ENCODE results near the gene FAM229B. TPM values are rescaled to one million over a fixed set of nuclear protein-coding genes. Genes with fewer than 3 reads are reported as not detected.
A peak's percentile ranks its signal among the peaks of the same experiment; 100 is the strongest.

The FAM229B gene
- total and polyA plus RNA-seq, 9 of the 15 experiments (the other 6 are each of a cell fraction or from before 2014, with no cell fraction given) = 3.3 to 17.4 (median 5.8) TPM

DNA sequence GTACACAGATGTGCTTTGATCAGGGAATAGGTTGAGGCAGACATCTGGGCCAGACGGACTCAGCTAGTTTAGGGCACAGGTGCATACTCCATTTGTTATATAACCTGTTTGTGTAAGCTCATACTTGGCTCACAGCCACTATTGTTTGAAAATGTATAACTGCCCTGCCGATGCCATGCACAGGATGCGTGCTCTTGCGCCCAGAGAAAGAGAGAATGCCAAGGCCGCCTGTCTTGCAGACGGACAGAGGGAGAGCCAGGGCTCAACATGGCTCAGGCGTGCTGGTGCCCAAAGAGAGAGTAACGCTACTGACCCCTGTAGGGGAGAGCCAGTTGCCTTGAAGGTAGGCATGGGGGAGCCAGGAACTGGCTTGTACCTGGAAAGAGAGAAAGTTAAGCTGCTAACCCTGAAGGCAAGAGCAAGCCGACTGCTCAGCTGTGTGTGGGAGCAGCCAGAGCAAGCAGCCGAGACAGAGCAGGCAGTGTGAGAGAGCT, 57.7 kb downstream of the FAM229B start:
- peak; percentile 29 for FAIRE-seq
- H3K79me2 ChIP-seq (ENCODE audit: control insufficient read depth, insufficient read depth, low read length) = no peaks in the 10 kb centered on the region
- no peaks in the 10 kb centered on the region for H4K20me1 ChIP-seq (replicated peaks; ENCODE audit: control insufficient read depth, insufficient read depth, low read length)
- H3K27ac ChIP-seq (ENCODE audit: extremely low read depth, low read depth, low read length) = no peak overlapping the region
- DNase-seq (ENCODE audit: extremely low read depth in 1 of 4, low spot score in 3 of 4) = peak in 1 of 4 experiments; percentile 6
- WGBS (ENCODE audit: insufficient coverage, low coverage, missing lambda C conversion rate) = 18% methylated on average over 8 of the region's 10 CpGs
- no peaks in the 10 kb centered on the region for H3K4me1 ChIP-seq (replicated peaks in 1 of 2; ENCODE audit: control insufficient read depth in 2 of 2, insufficient read depth in 2 of 2, low read length in 2 of 2)
- no TSS peak for BruUV-seq (replicated peaks)
- H3K4me2 ChIP-seq (ENCODE audit: insufficient read depth, low read length) = peak overlapping the region; percentile 22; the same call in 1 of the 2 replicates
- H3K9me3 ChIP-seq (replicated peaks; ENCODE audit: control insufficient read depth, insufficient read depth, low read depth, low read length) = no peaks in the 10 kb centered on the region
- H3K36me3 ChIP-seq (ENCODE audit: control insufficient read depth, insufficient read depth, low read length) = no peaks in the 10 kb centered on the region
- no peak overlapping the region for H3K4me3 ChIP-seq
- in situ Hi-C loops (cut with MboI) = loop anchor here (10.0 kb wide), 1 partner anchor 440 kb away; no protein-coding TSS in a partner anchor
- peak; percentile 73 for ATAC-seq
- H2AFZ ChIP-seq (ENCODE audit: low read depth, low read length) = peak overlapping the region; percentile 84
- H3K9ac ChIP-seq (ENCODE audit: insufficient read depth in 1 of 2, low read depth in 2 of 2, low read length in 2 of 2) = no peak overlapping the region
- H3K9me1 ChIP-seq (ENCODE audit: control insufficient read depth, insufficient read depth, low read length) = no peaks in the 10 kb centered on the region
- POLR2A ChIA-PET = interaction anchor here (0.6 to 1.1 kb wide), 5 partner anchors 11 to 201 kb away, joined by 3 to 4 read pairs (median 3); no protein-coding TSS in a partner anchor
- intact Hi-C loops (cut with micrococcal nuclease) = loop anchor here (5.0 kb wide), 1 partner anchor 58 kb away; the partner anchor contains the start of genes FAM229B and TUBE1
- H3K27me3 ChIP-seq (ENCODE audit: control insufficient read depth in 2 of 2, insufficient read depth in 2 of 2, low read length in 2 of 2) = peaks cover 0 to 6% of the 10 kb centered on the region in 2 experiments; a peak in 3 of 5 replicates
- TF ChIP-seq, protein P1, sequence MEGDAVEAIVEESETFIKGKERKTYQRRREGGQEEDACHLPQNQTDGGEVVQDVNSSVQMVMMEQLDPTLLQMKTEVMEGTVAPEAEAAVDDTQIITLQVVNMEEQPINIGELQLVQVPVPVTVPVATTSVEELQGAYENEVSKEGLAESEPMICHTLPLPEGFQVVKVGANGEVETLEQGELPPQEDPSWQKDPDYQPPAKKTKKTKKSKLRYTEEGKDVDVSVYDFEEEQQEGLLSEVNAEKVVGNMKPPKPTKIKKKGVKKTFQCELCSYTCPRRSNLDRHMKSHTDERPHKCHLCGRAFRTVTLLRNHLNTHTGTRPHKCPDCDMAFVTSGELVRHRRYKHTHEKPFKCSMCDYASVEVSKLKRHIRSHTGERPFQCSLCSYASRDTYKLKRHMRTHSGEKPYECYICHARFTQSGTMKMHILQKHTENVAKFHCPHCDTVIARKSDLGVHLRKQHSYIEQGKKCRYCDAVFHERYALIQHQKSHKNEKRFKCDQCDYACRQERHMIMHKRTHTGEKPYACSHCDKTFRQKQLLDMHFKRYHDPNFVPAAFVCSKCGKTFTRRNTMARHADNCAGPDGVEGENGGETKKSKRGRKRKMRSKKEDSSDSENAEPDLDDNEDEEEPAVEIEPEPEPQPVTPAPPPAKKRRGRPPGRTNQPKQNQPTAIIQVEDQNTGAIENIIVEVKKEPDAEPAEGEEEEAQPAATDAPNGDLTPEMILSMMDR (IDR thresholded peaks at IDR 0.05 in 2 of 3, conservative IDR thresholded peaks at IDR 0.05 in 1 of 3; ENCODE audit: insufficient read depth in 2 of 3, low read depth in 1 of 3, low read length in 3 of 3) = 0 out of 6 replicates have a peak, but pooled peaks of 1 of the 3 experiments have one; percentile 12
- no peak for TF ChIP-seq DNMT1 (IDR thresholded peaks at IDR 0.05)
- 0 out of 2 replicates have a peak, but pooled peaks have one; percentile 25 for TF ChIP-seq STAG1 (CRISPR knock-in tag; IDR thresholded peaks at IDR 0.05; ENCODE audit: borderline replicate concordance)
- 0 out of 4 replicates have a peak, but pooled peaks of 1 of the 2 experiments have one; percentile 16 for TF ChIP-seq RAD21 (CRISPR knock-in tag; conservative IDR thresholded peaks at IDR 0.05 in 1 of 2, IDR thresholded peaks at IDR 0.05 in 1 of 2)
- CTCF ChIA-PET (ENCODE audit: low intra/inter-chr PET ratio) = no interaction called here
